Activated T-cell treated with anti-CD3 and anti-CD28 coated beads, Interleukin-2, amount 50 U/mL, for 24 hours (primary cell): ENCODE results near the gene KIF23.

Source experiments
- DNase-seq: peaks from one replicate; pipeline ENCODE4 v3.0.0-alpha.2; 2020
- H3K27ac Mint-ChIP-seq: 2 replicates; pipeline ENCODE4 v1.8.0; 2020; ENCODE audit warnings: mild to moderate bottlenecking, mixed read lengths
- H3K27me3 Mint-ChIP-seq: 2 replicates; pipeline ENCODE4 v1.8.0; 2020; ENCODE audit warnings: mixed read lengths
- H3K36me3 Mint-ChIP-seq: 2 replicates; pipeline ENCODE4 v1.8.0; 2020; ENCODE audit warnings: low read depth, mixed read lengths
- H3K4me1 Mint-ChIP-seq: 2 replicates; pipeline ENCODE4 v1.8.0; 2020; ENCODE audit warnings: low read depth, mixed read lengths
- H3K4me3 Mint-ChIP-seq: 2 replicates; pipeline ENCODE4 v1.8.0; 2020; ENCODE audit warnings: mild to moderate bottlenecking, moderate library complexity, mixed read lengths
- H3K9me3 Mint-ChIP-seq: 2 replicates; pipeline ENCODE4 v1.8.0; 2020; ENCODE audit warnings: mixed read lengths

KIF23 gene

GRCh38 chr15:69493406-69493805 is 79.3 kb downstream of the KIF23 start:
- H3K27ac Mint-ChIP-seq, result no peak overlapping the region
- H3K4me3 Mint-ChIP-seq, result no peak overlapping the region
- H3K4me1 Mint-ChIP-seq, result peaks cover 14% of the 10 kb centered on the region
- peaks cover 3% of the 10 kb centered on the region for H3K27me3 Mint-ChIP-seq
- no peak for DNase-seq
- H3K9me3 Mint-ChIP-seq, result peaks cover 3% of the 10 kb centered on the region
- H3K36me3 Mint-ChIP-seq, result no peaks in the 10 kb centered on the region

GRCh38 chr15:69496001-69496400 is 81.9 kb downstream of the KIF23 start:
- no peak overlapping the region for H3K27ac Mint-ChIP-seq
- H3K36me3 Mint-ChIP-seq, result no peaks in the 10 kb centered on the region
- H3K4me1 Mint-ChIP-seq, result peaks cover 14% of the 10 kb centered on the region
- no peak for DNase-seq
- H3K27me3 Mint-ChIP-seq, result no peaks in the 10 kb centered on the region
- no peak overlapping the region for H3K4me3 Mint-ChIP-seq
- peaks cover 3% of the 10 kb centered on the region for H3K9me3 Mint-ChIP-seq

GRCh38 chr15:69497076-69497475 is 82.9 kb downstream of the KIF23 start:
- no peak for DNase-seq
- Mint-ChIP-seq H3K4me1 (peaks cover 14% of the 10 kb centered on the region), H3K27me3 (no peaks in the 10 kb centered on the region), H3K36me3 (no peaks in the 10 kb centered on the region), H3K9me3 (no peaks in the 10 kb centered on the region), H3K4me3 (no peak overlapping the region), H3K27ac (peak overlapping the region; percentile 19)

- Mint-ChIP-seq H3K9me3 (no peaks in the 10 kb centered on the region), H3K4me3 (no peak overlapping the region), H3K36me3 (no peaks in the 10 kb centered on the region), H3K27ac (peak overlapping the region; percentile 19), H3K27me3 (no peaks in the 10 kb centered on the region), H3K4me1 (peaks cover 14% of the 10 kb centered on the region)
- no peak for DNase-seq
These were observed 83.5 kb downstream of the KIF23 start for GRCh38 chr15:69497667-69498066.
